Naive B cell (primary cell): ENCODE results near the gene AP3B1. TPM values are rescaled to one million over a fixed set of nuclear protein-coding genes. Genes with fewer than 3 reads are reported as not detected.

ENCODE experiments used
- ATAC-seq, 2 donors: fragments of 150-1000 bp; cut with Tn5 transposase; 2 replicates each; pipeline ENCODE4 v1.10.0; 2021; ENCODE audit warnings: low read depth in 2 of 2, mild to moderate bottlenecking in 2 of 2, moderate library complexity in 2 of 2
- DNase-seq: peaks from one replicate; pipeline ENCODE4 v3.0.0; 2022
- H3K27ac Mint-ChIP-seq, 6 donors: one replicate each; pipeline ENCODE4 v1.8.0; 2020 to 2022; ENCODE audit warnings: mild to moderate bottlenecking in 6 of 6, mixed read lengths in 6 of 6, moderate library complexity in 5 of 6, inconsistent platforms in 2 of 6
- H3K27me3 Mint-ChIP-seq, 3 donors: one replicate each; pipeline ENCODE4 v1.8.0; 2021 to 2022; ENCODE audit warnings: mixed read lengths in 3 of 3, mild to moderate bottlenecking in 1 of 3
- H3K36me3 Mint-ChIP-seq, 2 donors: one replicate each; pipeline ENCODE4 v1.8.0; 2020 to 2022; ENCODE audit warnings: mixed read lengths in 2 of 2, inconsistent platforms in 1 of 2, mild to moderate bottlenecking in 1 of 2
- H3K4me1 Mint-ChIP-seq, 3 donors: one replicate each; pipeline ENCODE4 v1.8.0; 2020 to 2022; ENCODE audit warnings: mixed read lengths in 3 of 3, inconsistent platforms in 1 of 3, mild to moderate bottlenecking in 1 of 3, moderate library complexity in 1 of 3
- H3K4me3 Mint-ChIP-seq, 8 donors: one replicate each; pipeline ENCODE4 v1.8.0; 2020 to 2022; ENCODE audit warnings: mild to moderate bottlenecking in 8 of 8, mixed read lengths in 8 of 8, moderate library complexity in 8 of 8, inconsistent platforms in 2 of 8
- H3K9me3 Mint-ChIP-seq, 7 donors: one replicate each; pipeline ENCODE4 v1.8.0; 2020 to 2022; ENCODE audit warnings: mixed read lengths in 7 of 7, mild to moderate bottlenecking in 5 of 7, inconsistent platforms in 2 of 7, moderate library complexity in 1 of 7
- polyA plus RNA-seq, 6 donors: library from polyadenylated mRNA; unstranded; fragments of 300-500 nt; fragmentation: Illumina TruSeq; gene quantifications; one replicate each; pipeline ENCODE4 v1.2.3, GENCODE V29; 2021; ENCODE audit warnings: low read depth in 6 of 6

AP3B1 gene
- polyA plus RNA-seq, 6 donors from 2014 or later, result 57.1 to 152 (median 98.9) TPM

GRCh38 chr5:78320401-78320800 is 25.9 kb upstream of the AP3B1 start:
- peak; percentile 1 for DNase-seq
- Mint-ChIP-seq H3K27me3 (peaks cover 0 to 12% (median 7%) of the 10 kb centered on the region in 3 donors), H3K27ac (no peak overlapping the region), H3K36me3 (no peaks in the 10 kb centered on the region), H3K4me3 (no peak overlapping the region), H3K9me3 (no peaks in the 10 kb centered on the region), H3K4me1 (peaks cover 0 to 2% (median 0%) of the 10 kb centered on the region in 3 donors)
- ATAC-seq, result no peak

- Mint-ChIP-seq H3K4me3 (no peak overlapping the region), H3K36me3 (no peaks in the 10 kb centered on the region), H3K27ac (no peak overlapping the region), H3K27me3 (peaks cover 0 to 10% (median 6%) of the 10 kb centered on the region in 3 donors), H3K9me3 (no peaks in the 10 kb centered on the region), H3K4me1 (peaks cover 0 to 2% (median 0%) of the 10 kb centered on the region in 3 donors)
- no peak for ATAC-seq
- no peak for DNase-seq
Measured at GRCh38 chr5:78318337-78318736, 23.8 kb upstream of the AP3B1 start.

GRCh38 chr5:78317515-78317914 is 23.0 kb upstream of the AP3B1 start:
- Mint-ChIP-seq H3K27me3 (peaks cover 5 to 16% (median 6%) of the 10 kb centered on the region in 3 donors), H3K36me3 (no peaks in the 10 kb centered on the region), H3K9me3 (no peaks in the 10 kb centered on the region), H3K27ac (no peak overlapping the region), H3K4me3 (no peak overlapping the region), H3K4me1 (peaks cover 0 to 2% (median 0%) of the 10 kb centered on the region in 3 donors)
- no peak for ATAC-seq
- DNase-seq, result no peak

DNA sequence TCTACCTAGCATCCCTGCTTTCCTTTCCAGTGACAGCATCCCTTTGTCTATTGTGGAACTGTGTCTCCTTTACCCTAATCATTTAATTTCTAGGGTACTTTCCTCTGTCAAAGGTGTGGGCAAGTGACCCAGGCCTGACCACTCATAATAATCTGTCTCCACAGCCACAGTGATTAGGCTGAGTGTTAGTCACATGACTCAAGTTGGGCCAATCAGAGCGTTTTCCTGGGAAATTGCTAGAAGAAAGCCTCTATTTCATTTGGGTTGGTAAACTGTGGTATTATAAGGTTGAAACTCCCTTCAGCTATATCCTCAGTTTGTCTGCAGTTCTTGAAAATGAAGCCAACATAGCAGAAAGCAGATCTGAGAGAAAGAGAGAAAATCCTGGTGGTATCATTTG is 14.2 kb upstream of the AP3B1 start:
- Mint-ChIP-seq H3K27me3 (peaks cover 14 to 34% (median 30%) of the 10 kb centered on the region in 3 donors), H3K4me1 (no peaks in the 10 kb centered on the region), H3K36me3 (no peaks in the 10 kb centered on the region), H3K4me3 (no peak overlapping the region), H3K27ac (no peak overlapping the region), H3K9me3 (no peaks in the 10 kb centered on the region)
- no peak for DNase-seq
- no peak for ATAC-seq

GRCh38 chr5:78300464-78301045 is 6.1 kb upstream of the AP3B1 start:
- ATAC-seq (no peak), DNase-seq (no peak)
- Mint-ChIP-seq H3K27ac (no peak overlapping the region), H3K4me3 (no peak overlapping the region), H3K4me1 (peaks cover 4 to 5% (median 4%) of the 10 kb centered on the region in 3 donors), H3K27me3 (no peaks in the 10 kb centered on the region), H3K36me3 (no peaks in the 10 kb centered on the region), H3K9me3 (no peaks in the 10 kb centered on the region)

DNA sequence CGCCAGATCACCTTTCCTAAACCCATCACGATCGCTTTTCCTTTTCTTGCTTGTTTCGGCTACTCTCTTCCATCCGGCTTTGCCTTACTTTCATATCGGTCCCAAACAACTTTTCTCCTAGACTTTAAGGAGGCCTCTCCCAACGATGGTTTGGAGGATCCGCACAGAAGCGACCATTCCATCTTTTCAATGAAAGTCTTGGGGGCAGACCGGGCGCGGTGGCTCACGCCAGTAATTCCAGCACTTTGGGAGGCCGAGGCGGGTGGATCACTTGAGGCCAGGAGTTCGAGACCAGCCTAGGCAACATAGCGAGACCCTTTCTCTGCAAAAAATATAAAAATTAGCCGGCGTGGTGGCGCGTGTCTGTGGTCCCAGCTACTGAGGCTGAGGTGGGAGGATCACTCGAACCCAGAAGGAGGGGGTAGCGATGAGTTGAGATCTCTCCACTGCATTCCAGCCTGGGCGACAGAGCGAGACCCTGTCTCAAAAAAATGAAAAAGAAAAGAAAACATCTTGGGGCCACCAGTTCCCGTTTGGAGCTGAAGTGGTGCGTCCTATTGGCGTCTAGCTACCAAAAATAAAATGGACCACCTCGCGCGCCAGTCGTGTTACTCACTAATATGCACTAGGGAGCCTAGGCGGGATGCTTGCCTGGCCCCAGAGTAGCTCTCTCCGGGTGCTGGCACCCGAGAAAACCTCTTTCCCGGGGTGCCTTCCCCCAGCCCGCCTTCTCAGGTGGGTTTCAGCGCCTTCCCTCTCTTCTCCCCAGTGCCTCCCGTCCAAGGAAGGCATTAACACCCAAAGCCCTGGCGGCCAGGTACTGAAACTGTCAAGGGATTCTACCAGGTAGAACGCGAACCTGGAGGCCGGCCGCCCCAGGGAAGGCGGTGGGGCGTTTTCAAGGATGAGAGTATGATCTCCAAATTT is 800 bp upstream of the AP3B1 start:
- peak; percentile 48 for DNase-seq
- ATAC-seq, result peak; percentile 21 to 24
- Mint-ChIP-seq H3K4me1 (peaks cover 20 to 46% (median 36%) of the 10 kb centered on the region in 3 donors), H3K36me3 (no peaks in the 10 kb centered on the region), H3K27ac (peak overlapping the region; percentile 93 to 100 (median 98)), H3K4me3 (peak overlapping the region; percentile 98 to 100 (median 100)), H3K9me3 (no peaks in the 10 kb centered on the region), H3K27me3 (no peaks in the 10 kb centered on the region)

DNA sequence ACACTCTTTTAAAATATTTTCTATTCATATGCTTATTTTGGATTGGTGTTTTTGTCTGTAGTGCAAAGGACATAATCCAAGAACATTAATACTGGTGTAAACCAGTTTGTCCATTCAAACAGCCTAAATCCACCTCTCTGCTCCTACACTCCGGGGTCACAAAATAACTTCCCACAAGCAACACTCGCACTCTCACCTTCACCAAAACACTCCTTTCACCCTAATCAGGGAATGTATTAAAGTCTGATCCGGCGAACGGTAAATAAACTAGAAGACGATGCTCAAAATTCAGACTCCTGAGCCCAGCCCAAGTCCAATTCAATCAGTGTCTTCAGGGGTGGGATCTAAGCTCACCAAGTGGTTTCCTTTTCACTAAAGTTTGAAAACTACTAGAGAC is 649 bp downstream of the AP3B1 start:
- Mint-ChIP-seq H3K27me3 (no peaks in the 10 kb centered on the region), H3K4me3 (peak overlapping the region; percentile 98 to 100 (median 100)), H3K4me1 (peaks cover 26 to 59% (median 48%) of the 10 kb centered on the region in 3 donors), H3K27ac (peak overlapping the region; percentile 98 to 100 (median 98)), H3K9me3 (no peaks in the 10 kb centered on the region), H3K36me3 (no peaks in the 10 kb centered on the region)
- DNase-seq (no peak), ATAC-seq (peak in 1 of 2 donors; percentile 2)

- Mint-ChIP-seq H3K27ac (peak overlapping the region in 1 of 6 donors; percentile 15), H3K36me3 (no peaks in the 10 kb centered on the region), H3K9me3 (no peaks in the 10 kb centered on the region), H3K27me3 (no peaks in the 10 kb centered on the region), H3K4me3 (peak overlapping the region in 1 of 8 donors; percentile 82), H3K4me1 (peaks cover 26 to 59% (median 48%) of the 10 kb centered on the region in 3 donors)
- no peak for DNase-seq
- ATAC-seq, result no peak
Measured at GRCh38 chr5:78291687-78292086, 2.8 kb downstream of the AP3B1 start.

DNA sequence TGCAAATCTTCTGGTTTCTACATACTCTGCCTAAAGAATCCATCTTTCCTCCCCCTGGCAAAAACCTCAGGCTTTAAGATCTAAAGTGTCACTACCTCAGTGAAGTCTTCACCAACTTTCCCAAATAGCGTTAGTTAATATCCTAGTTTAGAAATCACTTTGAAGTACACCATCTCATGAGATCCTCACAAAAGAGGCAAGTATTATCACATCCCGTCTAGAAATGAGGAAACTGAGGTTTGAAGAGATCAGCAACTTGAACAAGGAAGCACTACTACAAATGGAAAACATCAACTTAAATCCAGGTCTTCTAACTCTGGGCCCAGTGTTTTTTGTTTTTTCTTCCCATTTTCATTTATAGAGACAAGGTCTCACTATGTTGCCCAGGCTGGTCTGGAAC is 4.6 kb downstream of the AP3B1 start:
- H3K4me1 Mint-ChIP-seq, result peaks cover 33 to 63% (median 56%) of the 10 kb centered on the region in 3 donors
- peaks cover 0 to 7% (median 0%) of the 10 kb centered on the region in 7 donors for H3K9me3 Mint-ChIP-seq
- H3K27ac Mint-ChIP-seq, result peak overlapping the region in 3 of 6 donors; percentile 0 to 72 (median 3)
- H3K36me3 Mint-ChIP-seq, result peaks cover 6 to 12% of the 10 kb centered on the region in 2 donors
- DNase-seq, result no peak
- H3K27me3 Mint-ChIP-seq, result no peaks in the 10 kb centered on the region
- H3K4me3 Mint-ChIP-seq, result no peak overlapping the region
- no peak for ATAC-seq

DNA sequence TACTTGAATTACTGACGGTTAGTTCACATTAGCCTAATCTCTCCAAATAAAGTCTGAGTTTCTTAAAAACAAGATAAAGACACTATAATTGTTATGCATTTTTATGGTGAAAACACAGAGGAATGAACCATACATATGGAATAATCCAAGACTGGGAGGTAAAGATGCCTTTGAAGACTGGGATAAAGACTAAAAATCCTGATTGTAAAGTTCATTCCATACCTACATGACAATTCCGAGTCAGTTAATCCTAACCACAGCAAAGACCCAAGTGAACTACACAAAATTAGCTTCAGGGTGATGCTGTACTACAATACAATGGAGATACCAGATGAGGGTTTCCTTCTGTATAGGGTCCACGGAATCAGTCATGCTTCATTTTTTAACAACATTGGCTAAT is 6.3 kb downstream of the AP3B1 start:
- peaks cover 36 to 62% (median 58%) of the 10 kb centered on the region in 3 donors for H3K4me1 Mint-ChIP-seq
- ATAC-seq (no peak), DNase-seq (no peak)
- H3K27me3 Mint-ChIP-seq, result no peaks in the 10 kb centered on the region
- H3K36me3 Mint-ChIP-seq, result peaks cover 6 to 13% of the 10 kb centered on the region in 2 donors
- peaks cover 0 to 7% (median 0%) of the 10 kb centered on the region in 7 donors for H3K9me3 Mint-ChIP-seq
- H3K27ac Mint-ChIP-seq, result no peak overlapping the region
- H3K4me3 Mint-ChIP-seq, result no peak overlapping the region

- ATAC-seq, result no peak
- H3K27ac Mint-ChIP-seq, result peak overlapping the region in 1 of 6 donors; percentile 17
- no peak overlapping the region for H3K4me3 Mint-ChIP-seq
- H3K27me3 Mint-ChIP-seq, result no peaks in the 10 kb centered on the region
- H3K36me3 Mint-ChIP-seq, result peaks cover 6 to 13% of the 10 kb centered on the region in 2 donors
- H3K4me1 Mint-ChIP-seq, result peaks cover 37 to 60% (median 54%) of the 10 kb centered on the region in 3 donors
- DNase-seq, result no peak
- peaks cover 0 to 7% (median 0%) of the 10 kb centered on the region in 7 donors for H3K9me3 Mint-ChIP-seq
Measured at GRCh38 chr5:78287833-78288232, 6.7 kb downstream of the AP3B1 start.

- peaks cover 0 to 7% (median 0%) of the 10 kb centered on the region in 7 donors for H3K9me3 Mint-ChIP-seq
- H3K27me3 Mint-ChIP-seq, result no peaks in the 10 kb centered on the region
- peaks cover 37 to 54% (median 49%) of the 10 kb centered on the region in 3 donors for H3K4me1 Mint-ChIP-seq
- no peak overlapping the region for H3K27ac Mint-ChIP-seq
- no peak for ATAC-seq
- H3K4me3 Mint-ChIP-seq, result no peak overlapping the region
- H3K36me3 Mint-ChIP-seq, result peaks cover 6 to 13% of the 10 kb centered on the region in 2 donors
- DNase-seq, result no peak
Measured at GRCh38 chr5:78287169-78287568, 7.3 kb downstream of the AP3B1 start.

GRCh38 chr5:78286290-78286689 is 8.2 kb downstream of the AP3B1 start:
- H3K9me3 Mint-ChIP-seq, result peaks cover 0 to 7% (median 0%) of the 10 kb centered on the region in 7 donors
- DNase-seq, result no peak
- no peak overlapping the region for H3K4me3 Mint-ChIP-seq
- peaks cover 6 to 13% of the 10 kb centered on the region in 2 donors for H3K36me3 Mint-ChIP-seq
- no peaks in the 10 kb centered on the region for H3K27me3 Mint-ChIP-seq
- peak overlapping the region in 1 of 6 donors; percentile 9 for H3K27ac Mint-ChIP-seq
- ATAC-seq, result no peak
- peaks cover 32 to 45% (median 40%) of the 10 kb centered on the region in 3 donors for H3K4me1 Mint-ChIP-seq
